HepG2 (cell line): ENCODE data around the gene HYOU1. TPM values are rescaled to one million over a fixed set of nuclear protein-coding genes. Genes with fewer than 3 reads are reported as not detected.

Source experiments
- ATF4 ChIP-seq, 2 experiments: fragments of 450-650 bp in 1 of 2; sonication (generic) in 1 of 2; formaldehyde crosslinking; IDR thresholded peaks; 2 replicates each; pipeline versions ENCODE4 v1.5.0 to v1.8.0; 2020 to 2022; ENCODE audit warnings: mild to moderate bottlenecking in 1 of 2, missing genetic modification reagents in 1 of 2
- CCAR2 ChIP-seq: fragments of 200-400 bp; formaldehyde crosslinking; optimal IDR thresholded peaks from 2 replicates; pipeline ENCODE3; 2018; ENCODE audit warnings: low read depth, mild to moderate bottlenecking, low read length, moderate library complexity
- CREB3 ChIP-seq: sonication (generic); formaldehyde crosslinking; IDR thresholded peaks from 2 replicates; pipeline ENCODE4 v1.5.0; 2020; ENCODE audit warnings: missing genetic modification reagents
- EHMT2 ChIP-seq: fragments of 200-600 bp; sonication (generic); IDR thresholded peaks from 2 replicates; pipeline ENCODE4 v1.7.0; 2017; ENCODE audit warnings: antibody characterized with exemption, low read depth, low read length, borderline replicate concordance
- PITX1 ChIP-seq: sonication (generic); formaldehyde crosslinking; IDR thresholded peaks from 2 replicates; pipeline ENCODE4 v1.5.1; 2020; ENCODE audit warnings: mild to moderate bottlenecking, missing genetic modification reagents
- SCMH1 ChIP-seq: sonication (generic); formaldehyde crosslinking; IDR thresholded peaks from 2 replicates; pipeline ENCODE4 v1.9.0; 2021; ENCODE audit warnings: missing genetic modification reagents, mild to moderate bottlenecking, borderline replicate concordance
- SIN3A ChIP-seq: IDR thresholded peaks from 2 replicates; pipeline ENCODE4 v1.6.1; 2011; ENCODE audit warnings: low read depth, mild to moderate bottlenecking, control low read depth, low read length, borderline replicate concordance
- TAF1 ChIP-seq: sonication (generic); formaldehyde crosslinking; IDR thresholded peaks from 2 replicates; pipeline ENCODE4 v1.4.0; 2020; ENCODE audit warnings: missing genetic modification reagents
- TCF12 ChIP-seq, 2 experiments: fragments of 450-650 bp in 1 of 2; sonication (generic) in 1 of 2; formaldehyde crosslinking in 1 of 2; IDR thresholded peaks; 2 replicates each; pipeline versions ENCODE4 v1.6.1 to v1.8.0; 2017 to 2022; ENCODE audit warnings: antibody characterized with exemption in 1 of 2, mild to moderate bottlenecking in 1 of 2, missing genetic modification reagents in 1 of 2, moderate library complexity in 1 of 2
- YEATS2 ChIP-seq: sonication (generic); formaldehyde crosslinking; IDR thresholded peaks from 2 replicates; pipeline ENCODE4 v1.4.0; 2020; ENCODE audit warnings: missing genetic modification reagents, borderline replicate concordance
- ZBED4 ChIP-seq: sonication (generic); formaldehyde crosslinking; IDR thresholded peaks from 2 replicates; pipeline ENCODE4 v1.4.0; 2020; ENCODE audit warnings: missing genetic modification reagents, borderline replicate concordance
- ZMYM2 ChIP-seq: sonication (generic); formaldehyde crosslinking; IDR thresholded peaks from 2 replicates; pipeline ENCODE4 v1.8.0; 2022; ENCODE audit warnings: mild to moderate bottlenecking, missing genetic modification reagents
- ZNF275 ChIP-seq: sonication (generic); formaldehyde crosslinking; IDR thresholded peaks from 2 replicates; pipeline ENCODE4 v1.8.0; 2022; ENCODE audit warnings: missing genetic modification reagents, mild to moderate bottlenecking, inconsistent platforms, borderline replicate concordance
- ZNF784 ChIP-seq: sonication (generic); formaldehyde crosslinking; IDR thresholded peaks from 2 replicates; pipeline ENCODE4 v1.5.1; 2020; ENCODE audit warnings: missing genetic modification reagents, mild to moderate bottlenecking, borderline replicate concordance
- polyA plus RNA-seq, 8 experiments: library from polyadenylated mRNA; depleted of rRNA in 3 of 8; stranded (reverse) in 7 of 8; unstranded in 1 of 8; fragments of >200 nt; fragmentation: Illumina TruSeq in 4 of 8; extraction: Trizol in 4 of 8; gene quantifications; 2 replicates each; pipeline versions ENCODE4 v1.2.1 to v1.2.3, GENCODE V29; 2011 to 2016; ENCODE audit warnings: low read depth in 4 of 8, missing spikeins in 1 of 8, mixed read lengths in 1 of 8; ENCODE audit not compliant: insufficient read depth in 1 of 8
- total RNA-seq, 5 experiments: library from RNA; depleted of rRNA; stranded (reverse); fragments of >200 nt; fragmentation: Illumina TruSeq; extraction: Trizol; gene quantifications; 2 replicates each; pipeline ENCODE4 v1.2.3, GENCODE V29; 2016; ENCODE audit warnings: low read depth in 1 of 5

The HYOU1 gene
- total and polyA plus RNA-seq, 2 of the 13 experiments (the other 11 are each of a cell fraction or from before 2014, with no cell fraction given): 127 to 155 TPM

GRCh38 chr11:119084663-119085436 is 27.8 kb upstream of the HYOU1 start, which contains the start of gene HMBS (continued):
- TF ChIP-seq ATF4 (CRISPR knock-in tag; IDR thresholded peaks at IDR 0.05) (0 out of 4 replicates have a peak, but pooled peaks of 1 of the 2 experiments have one; percentile 19), CREB3 (CRISPR knock-in tag) (peak; percentile 54; the same call in 1 of the 2 replicates), ZNF275 (CRISPR knock-in tag) (0 out of 2 replicates have a peak, but pooled peaks have one; percentile 47), PITX1 (CRISPR knock-in tag) (no peak), ZMYM2 (CRISPR knock-in tag) (0 out of 2 replicates have a peak, but pooled peaks have one; percentile 24), TAF1 (CRISPR knock-in tag) (peak; percentile 60; the same call in 1 of the 2 replicates), SCMH1 (CRISPR knock-in tag) (no peak), EHMT2 (no peak), ZNF784 (peak; percentile 49; the same call in 1 of the 2 replicates), SIN3A (peak; percentile 93), TCF12 (IDR thresholded peaks at IDR 0.05) (no peak), TCF12 (CRISPR knock-in tag; IDR thresholded peaks at IDR 0.05) (no peak), CCAR2 (no peak), ZBED4 (CRISPR knock-in tag) (peak; percentile 55; the same call in 1 of the 2 replicates), YEATS2 (CRISPR knock-in tag) (peak; percentile 87)
